WERI-Rb-1 (cell line): Measurements from ENCODE around the gene ARL6.

Experiments used
- DNase-seq: peaks from one replicate; pipeline ENCODE4 v3.0.0-alpha.2; 2020
- H3K27ac ChIP-seq: fragments of 250-450 bp; sonication (Bioruptor Pico); 2 replicates; pipeline ENCODE4 v1.5.1; 2020; ENCODE audit warnings: mild to moderate bottlenecking, moderate library complexity
- H3K27me3 ChIP-seq: fragments of 250-450 bp; sonication (Bioruptor Pico); 2 replicates; pipeline ENCODE4 v1.5.1; 2021; ENCODE audit warnings: mild to moderate bottlenecking, low read depth, moderate library complexity; ENCODE audit not compliant: insufficient read depth, severe bottlenecking
- H3K36me3 ChIP-seq: fragments of 250-450 bp; sonication (Bioruptor Pico); 2 replicates; pipeline ENCODE4 v1.5.1; 2020; ENCODE audit warnings: mild to moderate bottlenecking, moderate library complexity
- H3K4me3 ChIP-seq: 2 replicates; pipeline ENCODE4 v1.5.1; 2011; ENCODE audit warnings: low read depth, mild to moderate bottlenecking, control low read depth, low read length
- H3K9me3 ChIP-seq: fragments of 250-450 bp; sonication (Bioruptor Pico); 2 replicates; pipeline ENCODE4 v1.5.1; 2021; ENCODE audit warnings: mild to moderate bottlenecking, moderate library complexity; ENCODE audit not compliant: severe bottlenecking
- CTCF ChIP-seq: IDR thresholded peaks from 2 replicates; pipeline ENCODE4 v1.5.1; 2011; ENCODE audit warnings: low read depth, mild to moderate bottlenecking, control low read depth, inconsistent platforms, low read length

Gene ARL6

GRCh38 chr3:97764407-97765238 is at the start of gene ARL6:
TSS of gene ARL6 (plus strand) at chr3:97764758. CDS start at chr3:97768108, 3,350 bp downstream.
- Histone ChIP-seq H3K36me3 (peaks cover 15% of the 10 kb centered on the region), H3K27ac (peak within 1 kb of the TSS; percentile 88), H3K4me3 (peak within 1 kb of the TSS; percentile 79), H3K27me3 (no peaks in the 10 kb centered on the region), H3K9me3 (no peaks in the 10 kb centered on the region)
- peak; percentile 88 for DNase-seq
- TF ChIP-seq CTCF, result no peak

- H3K27me3 ChIP-seq, result no peaks in the 10 kb centered on the region
- H3K4me3 ChIP-seq, result no peak overlapping the region
- no peaks in the 10 kb centered on the region for H3K9me3 ChIP-seq
- H3K27ac ChIP-seq, result no peak overlapping the region
- TF ChIP-seq CTCF, result peak; percentile 79
- DNase-seq, result peak; percentile 72
- H3K36me3 ChIP-seq, result no peaks in the 10 kb centered on the region
Observed at GRCh38 chr3:97719156-97719821, 45.3 kb upstream of the ARL6 start.

GRCh38 chr3:97720417-97720816 is 44.1 kb upstream of the ARL6 start:
- Histone ChIP-seq H3K27me3 (no peaks in the 10 kb centered on the region), H3K27ac (no peak overlapping the region), H3K9me3 (no peaks in the 10 kb centered on the region), H3K4me3 (no peak overlapping the region), H3K36me3 (no peaks in the 10 kb centered on the region)
- DNase-seq, result no peak
- TF ChIP-seq CTCF, result no peak

GRCh38 chr3:97721446-97721845 is 43.1 kb upstream of the ARL6 start:
- Histone ChIP-seq H3K9me3 (no peaks in the 10 kb centered on the region), H3K27me3 (no peaks in the 10 kb centered on the region)
- no peak for TF ChIP-seq CTCF

GRCh38 chr3:97736928-97737327 is 27.6 kb upstream of the ARL6 start:
- DNase-seq, result peak; percentile 15
- Histone ChIP-seq H3K9me3 (no peaks in the 10 kb centered on the region), H3K36me3 (no peaks in the 10 kb centered on the region), H3K27ac (no peak overlapping the region), H3K27me3 (no peaks in the 10 kb centered on the region), H3K4me3 (no peak overlapping the region)
- TF ChIP-seq CTCF, result no peak

More at GRCh38 chr3:97721446-97721845, 43.1 kb upstream of the ARL6 start:
- H3K4me3 ChIP-seq, result no peak overlapping the region
- no peak overlapping the region for H3K27ac ChIP-seq
- H3K36me3 ChIP-seq, result no peaks in the 10 kb centered on the region
- no peak for DNase-seq
